Ovary (tissue), 3 donors: ENCODE data around the gene GOLGA8M.
"Not testable (repeated sequence)": the region's sequence is repeated elsewhere in the genome, so short reads cannot be mapped to it uniquely, and the experiment has no call there.

Source experiments
- POLR2A ChIP-seq: fragments of 450-650 bp; IDR thresholded peaks from one replicate; pipeline ENCODE4 v1.6.1; 2017; ENCODE audit warnings: antibody characterized with exemption, mild to moderate bottlenecking, moderate library complexity
- TF ChIP-seq, protein P1 (sequence below), 3 donors: fragments of 450-650 bp in 2 of 3; fragments of 200-600 bp in 1 of 3; IDR thresholded peaks; one replicate each; pipeline versions ENCODE4 v1.5.1 to v1.8.0; 2016 to 2022; ENCODE audit warnings: antibody characterized with exemption in 3 of 3, mild to moderate bottlenecking in 1 of 3
- donor health status: DM: no; HTN: no; CAD: no.

DNA sequence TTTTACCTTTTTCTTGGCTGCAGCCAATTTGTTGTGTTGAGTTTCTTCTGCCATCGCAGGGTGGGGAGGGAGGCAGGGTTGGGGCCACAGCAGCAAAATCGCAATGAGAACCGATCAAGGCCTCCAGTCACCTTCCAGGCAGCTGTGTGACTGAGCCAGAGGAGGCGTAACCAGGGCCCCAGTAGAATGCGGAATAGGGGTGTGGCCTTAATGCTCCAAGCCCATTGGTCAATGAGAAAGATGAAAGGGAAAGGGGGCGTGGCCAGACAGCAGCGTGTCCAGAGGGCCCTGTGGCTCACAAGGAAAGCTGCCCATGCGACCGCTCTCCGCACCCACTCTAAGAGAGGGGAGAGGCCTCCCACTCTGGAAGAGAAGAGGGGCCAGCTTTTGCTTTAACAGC lies at the start of gene GOLGA8M:
- TF ChIP-seq, protein P1, sequence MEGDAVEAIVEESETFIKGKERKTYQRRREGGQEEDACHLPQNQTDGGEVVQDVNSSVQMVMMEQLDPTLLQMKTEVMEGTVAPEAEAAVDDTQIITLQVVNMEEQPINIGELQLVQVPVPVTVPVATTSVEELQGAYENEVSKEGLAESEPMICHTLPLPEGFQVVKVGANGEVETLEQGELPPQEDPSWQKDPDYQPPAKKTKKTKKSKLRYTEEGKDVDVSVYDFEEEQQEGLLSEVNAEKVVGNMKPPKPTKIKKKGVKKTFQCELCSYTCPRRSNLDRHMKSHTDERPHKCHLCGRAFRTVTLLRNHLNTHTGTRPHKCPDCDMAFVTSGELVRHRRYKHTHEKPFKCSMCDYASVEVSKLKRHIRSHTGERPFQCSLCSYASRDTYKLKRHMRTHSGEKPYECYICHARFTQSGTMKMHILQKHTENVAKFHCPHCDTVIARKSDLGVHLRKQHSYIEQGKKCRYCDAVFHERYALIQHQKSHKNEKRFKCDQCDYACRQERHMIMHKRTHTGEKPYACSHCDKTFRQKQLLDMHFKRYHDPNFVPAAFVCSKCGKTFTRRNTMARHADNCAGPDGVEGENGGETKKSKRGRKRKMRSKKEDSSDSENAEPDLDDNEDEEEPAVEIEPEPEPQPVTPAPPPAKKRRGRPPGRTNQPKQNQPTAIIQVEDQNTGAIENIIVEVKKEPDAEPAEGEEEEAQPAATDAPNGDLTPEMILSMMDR (IDR thresholded peaks at IDR 0.05) = not testable (repeated sequence)
- TF ChIP-seq POLR2A = not testable (repeated sequence)
